Transverse colon (tissue), 3 donors: ENCODE measurements around the gene ARHGEF40.

Experiments
- EP300 ChIP-seq: sonication (generic); formaldehyde crosslinking; IDR thresholded peaks from one replicate; pipeline ENCODE4 v1.6.1; 2017; ENCODE audit warnings: antibody characterized with exemption, low read depth
- POLR2AphosphoS5 ChIP-seq, 3 donors: sonication (generic); formaldehyde crosslinking; IDR thresholded peaks; one replicate each; pipeline ENCODE4 v1.6.1; 2016; ENCODE audit warnings: antibody characterized with exemption in 3 of 3

DNA sequence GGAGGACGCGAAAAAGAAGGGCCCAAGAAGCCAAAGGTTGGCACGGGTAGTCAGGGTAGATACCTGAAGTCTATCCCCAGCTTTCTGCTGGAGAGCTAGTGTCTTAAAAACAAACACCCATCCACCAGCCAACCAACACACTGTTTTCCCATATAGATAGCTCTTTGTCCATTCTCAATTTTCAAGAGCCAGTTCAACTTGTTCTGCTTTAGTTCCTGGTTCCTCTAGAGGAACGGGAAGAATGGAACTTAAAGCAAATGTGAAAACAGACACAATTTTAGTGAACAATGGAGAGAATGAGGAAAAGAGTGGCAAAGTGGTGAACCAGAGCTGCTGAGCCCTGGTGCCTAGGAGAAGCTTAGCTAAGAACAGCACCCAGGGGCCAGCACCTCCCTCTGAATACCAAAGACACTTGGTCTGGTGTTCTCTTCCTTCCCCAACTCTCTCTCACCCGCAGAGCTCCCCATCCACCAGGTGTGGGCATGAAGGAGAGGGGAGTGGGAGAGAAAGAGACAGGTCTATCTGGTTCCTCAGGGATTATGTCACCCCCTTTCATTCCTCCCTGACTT lies 49.0 kb upstream of the ARHGEF40 start:
- TF ChIP-seq POLR2AphosphoS5 (IDR thresholded peaks at IDR 0.05) (no peak), EP300 (no peak)
